Ectodermal cell (in vitro differentiated cells): ENCODE measurements around the gene CHMP5.

ENCODE experiments used
- H3K27ac ChIP-seq: 2 replicates; pipeline ENCODE4 v1.7.0; 2013; ENCODE audit warnings: mild to moderate bottlenecking, low read depth, low read length; ENCODE audit not compliant: insufficient read depth, poor library complexity, severe bottlenecking
- H3K27me3 ChIP-seq: 2 replicates; pipeline ENCODE4 v1.7.0; 2013; ENCODE audit warnings: mild to moderate bottlenecking, low read length; ENCODE audit not compliant: insufficient read depth, control insufficient read depth, poor library complexity, severe bottlenecking
- H3K36me3 ChIP-seq: one replicate; pipeline ENCODE4 v1.7.0; 2013; ENCODE audit warnings: low read length; ENCODE audit not compliant: control insufficient read depth, insufficient read depth
- H3K4me1 ChIP-seq: one replicate; pipeline ENCODE4 v1.7.0; 2013; ENCODE audit warnings: low read length; ENCODE audit not compliant: control insufficient read depth, insufficient read depth
- H3K4me3 ChIP-seq: 2 replicates; pipeline ENCODE4 v1.7.0; 2013; ENCODE audit warnings: low read depth, low read length, control low read depth; ENCODE audit not compliant: insufficient read depth
- H3K9me3 ChIP-seq: 2 replicates; pipeline ENCODE4 v1.7.0; 2013; ENCODE audit warnings: mild to moderate bottlenecking, low read length, moderate library complexity; ENCODE audit not compliant: control insufficient read depth
- WGBS, 2 experiments: methylation state at CpG; one replicate each; pipeline ENCODE4 v1.1.7; 2013; ENCODE audit warnings: missing lambda C conversion rate in 2 of 2; 5-methylcytosine and 5-hydroxymethylcytosine counted together

CHMP5 gene

GRCh38 chr9:33291031-33291397 is 26.2 kb downstream of the CHMP5 start:
- Histone ChIP-seq H3K36me3 (peaks cover 4% of the 10 kb centered on the region), H3K9me3 (no peaks in the 10 kb centered on the region), H3K4me3 (peak overlapping the region; percentile 99), H3K27me3 (no peaks in the 10 kb centered on the region), H3K27ac (no peak overlapping the region), H3K4me1 (peaks cover 5% of the 10 kb centered on the region)
- WGBS, 2 experiments: 10 to 40% methylated on average over 4 to 7 of the region's 7 CpGs

GRCh38 chr9:33291901-33292300 is 27.1 kb downstream of the CHMP5 start:
- peaks cover 7% of the 10 kb centered on the region for H3K36me3 ChIP-seq
- peaks cover 5% of the 10 kb centered on the region for H3K4me1 ChIP-seq
- H3K9me3 ChIP-seq: no peaks in the 10 kb centered on the region
- no peaks in the 10 kb centered on the region for H3K27me3 ChIP-seq
- H3K4me3 ChIP-seq: no peak overlapping the region
- H3K27ac ChIP-seq: no peak overlapping the region
- WGBS, 2 experiments: 98 to 99% methylated on average over 5 of the region's 5 CpGs

- Histone ChIP-seq H3K4me3 (no peak overlapping the region), H3K9me3 (no peaks in the 10 kb centered on the region), H3K36me3 (peaks cover 7% of the 10 kb centered on the region), H3K27ac (no peak overlapping the region), H3K4me1 (peaks cover 5% of the 10 kb centered on the region), H3K27me3 (no peaks in the 10 kb centered on the region)
- 94 to 100% methylated on average over 2 of the region's 2 CpGs for WGBS, 2 experiments
These were observed 28.9 kb downstream of the CHMP5 start for GRCh38 chr9:33293782-33294181.

GRCh38 chr9:33294670-33295432 is 30.0 kb downstream of the CHMP5 start:
- Histone ChIP-seq H3K4me1 (peaks cover 5% of the 10 kb centered on the region), H3K27ac (no peak overlapping the region), H3K27me3 (no peaks in the 10 kb centered on the region), H3K36me3 (peaks cover 7% of the 10 kb centered on the region), H3K4me3 (no peak overlapping the region), H3K9me3 (no peaks in the 10 kb centered on the region)
- WGBS, 2 experiments: 92 to 94% methylated on average over 11 to 12 of the region's 12 CpGs

- 100% methylated on average over 2 of the region's 2 CpGs for WGBS, 2 experiments
- H3K36me3 ChIP-seq: peaks cover 7% of the 10 kb centered on the region
These were observed 30.7 kb downstream of the CHMP5 start for GRCh38 chr9:33295571-33295970.

GRCh38 chr9:33297432-33297831 is 32.6 kb downstream of the CHMP5 start:
- Histone ChIP-seq H3K36me3 (peaks cover 15% of the 10 kb centered on the region), H3K4me1 (no peaks in the 10 kb centered on the region), H3K4me3 (no peak overlapping the region), H3K9me3 (no peaks in the 10 kb centered on the region), H3K27ac (no peak overlapping the region), H3K27me3 (no peaks in the 10 kb centered on the region)
- WGBS, 2 experiments: 92 to 100% methylated on average over 1 of the region's 1 CpG

More at GRCh38 chr9:33295571-33295970, 30.7 kb downstream of the CHMP5 start:
- Histone ChIP-seq H3K9me3 (no peaks in the 10 kb centered on the region), H3K4me1 (peaks cover 5% of the 10 kb centered on the region), H3K27ac (no peak overlapping the region), H3K4me3 (no peak overlapping the region), H3K27me3 (no peaks in the 10 kb centered on the region)

GRCh38 chr9:33300546-33300945 is 35.7 kb downstream of the CHMP5 start:
- Histone ChIP-seq H3K4me3 (no peak overlapping the region), H3K9me3 (no peaks in the 10 kb centered on the region), H3K4me1 (no peaks in the 10 kb centered on the region), H3K27me3 (no peaks in the 10 kb centered on the region), H3K27ac (no peak overlapping the region), H3K36me3 (peaks cover 26% of the 10 kb centered on the region)
- WGBS, 2 experiments: 91 to 96% methylated on average over 2 of the region's 2 CpGs

GRCh38 chr9:33304362-33304761 is 39.5 kb downstream of the CHMP5 start:
- no peaks in the 10 kb centered on the region for H3K27me3 ChIP-seq
- peaks cover 45% of the 10 kb centered on the region for H3K36me3 ChIP-seq
- no peak overlapping the region for H3K27ac ChIP-seq
- H3K4me3 ChIP-seq: no peak overlapping the region
- H3K4me1 ChIP-seq: no peaks in the 10 kb centered on the region
- H3K9me3 ChIP-seq: no peaks in the 10 kb centered on the region
- 90% methylated on average over 1 of the region's 1 CpG; no CpG with 5 or more reads in 1 of the 2 experiments for WGBS, 2 experiments

- no peaks in the 10 kb centered on the region for H3K4me1 ChIP-seq
- no peaks in the 10 kb centered on the region for H3K9me3 ChIP-seq
- H3K4me3 ChIP-seq: no peak overlapping the region
- H3K27ac ChIP-seq: no peak overlapping the region
- peaks cover 42% of the 10 kb centered on the region for H3K36me3 ChIP-seq
- H3K27me3 ChIP-seq: no peaks in the 10 kb centered on the region
- WGBS, 2 experiments: 94 to 95% methylated on average over 3 of the region's 3 CpGs
These were observed 41.2 kb downstream of the CHMP5 start for GRCh38 chr9:33306037-33306436.

GRCh38 chr9:33307067-33307466 is 42.2 kb downstream of the CHMP5 start:
- Histone ChIP-seq H3K27me3 (no peaks in the 10 kb centered on the region), H3K9me3 (no peaks in the 10 kb centered on the region), H3K4me1 (no peaks in the 10 kb centered on the region), H3K36me3 (peaks cover 48% of the 10 kb centered on the region), H3K27ac (no peak overlapping the region), H3K4me3 (no peak overlapping the region)
- WGBS, 2 experiments: 86 to 93% methylated on average over 1 of the region's 1 CpG
